HEK293 (cell line): Measurements from ENCODE around the gene SKI.

Experiments used
- CTCF ChIA-PET: fragments of 350-600 bp; formaldehyde crosslinking; extraction: SDS; loops from one replicate; lab custom pipeline; 2021; ENCODE audit warnings: antibody characterized with exemption; lab: Yijun Ruan, JAX
- POLR2A ChIA-PET: fragments of 300-600 bp; formaldehyde crosslinking; extraction: SDS; loops from one replicate; lab custom pipeline; 2020; ENCODE audit warnings: antibody characterized with exemption, inconsistent platforms; lab: Yijun Ruan, JAX
- H3K27ac ChIP-seq: fragments of 200-500 bp; sonication (Bioruptor generic); 2 replicates; pipeline ENCODE4 v1.5.1; 2014; ENCODE audit warnings: low read depth, low read length, control low read depth, inconsistent platforms; ENCODE audit errors: extremely low read depth
- H3K36me3 ChIP-seq, 2 experiments: fragments of 200-500 bp in 1 of 2; sonication (Bioruptor generic) in 1 of 2; 1 replicate in 1 of 2; 2 replicates in 1 of 2; pipeline ENCODE4 v1.5.1; 2014 to 2017; ENCODE audit warnings: inconsistent platforms in 2 of 2, low read length in 2 of 2; ENCODE audit not compliant: control insufficient read depth in 2 of 2, insufficient read depth in 1 of 2
- H3K4me1 ChIP-seq: fragments of 200-500 bp; sonication (Bioruptor generic); 2 replicates; pipeline ENCODE4 v1.5.1; 2014; ENCODE audit warnings: mild to moderate bottlenecking, low read length, inconsistent platforms; ENCODE audit not compliant: control insufficient read depth, insufficient read depth
- H3K4me3 ChIP-seq: 2 replicates; pipeline ENCODE4 v1.5.1; 2011; ENCODE audit warnings: low read depth, mild to moderate bottlenecking, control low read depth, low read length, moderate library complexity
- H3K9me3 ChIP-seq: fragments of 200-500 bp; sonication (Bioruptor generic); 2 replicates; pipeline ENCODE4 v1.5.1; 2014; ENCODE audit warnings: low read depth, low read length, inconsistent platforms; ENCODE audit not compliant: control insufficient read depth, insufficient read depth
- EGR2 ChIP-seq: fragments of 450-650 bp; formaldehyde crosslinking; IDR thresholded peaks from 2 replicates; pipeline ENCODE4 v1.5.1; 2016; ENCODE audit warnings: low read depth, missing biosample characterization, missing genetic modification characterization
- GFI1B ChIP-seq: fragments of 450-650 bp; formaldehyde crosslinking; IDR thresholded peaks from 2 replicates; pipeline ENCODE4 v1.5.1; 2016; ENCODE audit warnings: missing biosample characterization, missing genetic modification characterization
- GLIS1 ChIP-seq: fragments of 450-650 bp; formaldehyde crosslinking; IDR thresholded peaks from 2 replicates; pipeline ENCODE4 v1.5.1; 2016; ENCODE audit warnings: missing biosample characterization, missing genetic modification characterization
- KLF1 ChIP-seq: fragments of 450-650 bp; formaldehyde crosslinking; IDR thresholded peaks from 2 replicates; pipeline ENCODE4 v1.5.1; 2016; ENCODE audit warnings: missing biosample characterization, missing genetic modification characterization
- KLF8 ChIP-seq: fragments of 450-650 bp; formaldehyde crosslinking; IDR thresholded peaks from 2 replicates; pipeline ENCODE4 v1.5.1; 2016; ENCODE audit warnings: missing biosample characterization, missing genetic modification characterization
- PBX3 ChIP-seq: sonication (generic); formaldehyde crosslinking; IDR thresholded peaks from 2 replicates; pipeline ENCODE4 v1.8.1; 2022; ENCODE audit warnings: mild to moderate bottlenecking, moderate library complexity, missing genetic modification reagents
- RBAK ChIP-seq: fragments of 450-650 bp; formaldehyde crosslinking; IDR thresholded peaks from 2 replicates; pipeline ENCODE4 v1.5.1; 2016; ENCODE audit warnings: missing biosample characterization, missing genetic modification characterization
- YY1 ChIP-seq: fragments of 450-650 bp; formaldehyde crosslinking; IDR thresholded peaks from 2 replicates; pipeline ENCODE4 v1.5.1; 2018; ENCODE audit warnings: missing biosample characterization, missing genetic modification characterization
- ZBTB17 ChIP-seq: fragments of 450-650 bp; formaldehyde crosslinking; IDR thresholded peaks from 2 replicates; pipeline ENCODE4 v1.5.1; 2016; ENCODE audit warnings: missing biosample characterization, missing genetic modification characterization
- ZBTB48 ChIP-seq: fragments of 450-650 bp; formaldehyde crosslinking; IDR thresholded peaks from 2 replicates; pipeline ENCODE4 v1.5.1; 2016; ENCODE audit warnings: missing biosample characterization, missing genetic modification characterization
- ZEB2 ChIP-seq: fragments of 450-650 bp; formaldehyde crosslinking; IDR thresholded peaks from 2 replicates; pipeline ENCODE4 v1.5.1; 2016; ENCODE audit warnings: missing biosample characterization, missing genetic modification characterization
- ZFHX2 ChIP-seq: fragments of 450-650 bp; formaldehyde crosslinking; conservative IDR thresholded peaks from 2 replicates; pipeline ENCODE4 v1.5.1; 2016; ENCODE audit warnings: missing biosample characterization, missing genetic modification characterization
- ZFP3 ChIP-seq: fragments of 450-650 bp; formaldehyde crosslinking; IDR thresholded peaks from 2 replicates; pipeline ENCODE4 v1.5.1; 2016; ENCODE audit warnings: low read depth, missing biosample characterization, missing genetic modification characterization
- ZFP41 ChIP-seq: fragments of 450-650 bp; formaldehyde crosslinking; IDR thresholded peaks from 2 replicates; pipeline ENCODE4 v1.5.1; 2016; ENCODE audit warnings: missing biosample characterization, missing genetic modification characterization, borderline replicate concordance
- ZNF169 ChIP-seq: fragments of 450-650 bp; formaldehyde crosslinking; IDR thresholded peaks from 2 replicates; pipeline ENCODE4 v1.5.1; 2016; ENCODE audit warnings: missing biosample characterization, missing genetic modification characterization
- ZNF274 ChIP-seq, 2 experiments: fragments of 200-500 bp in 1 of 2; fragments of 450-650 bp in 1 of 2; sonication (Bioruptor generic) in 1 of 2; formaldehyde crosslinking in 1 of 2; IDR thresholded peaks; 2 replicates each; pipeline versions ENCODE4 v1.5.1 to v1.6.1; 2014 to 2016; ENCODE audit warnings: borderline replicate concordance in 1 of 2, inconsistent platforms in 1 of 2, low read length in 1 of 2, missing biosample characterization in 1 of 2, missing genetic modification characterization in 1 of 2
- ZNF302 ChIP-seq: fragments of 450-650 bp; formaldehyde crosslinking; IDR thresholded peaks from 2 replicates; pipeline ENCODE4 v1.5.1; 2016; ENCODE audit warnings: missing biosample characterization, missing genetic modification characterization, low read depth
- ZNF350 ChIP-seq: fragments of 450-650 bp; formaldehyde crosslinking; IDR thresholded peaks from 2 replicates; pipeline ENCODE4 v1.5.0; 2017; ENCODE audit warnings: missing biosample characterization, mild to moderate bottlenecking, missing genetic modification characterization
- ZNF391 ChIP-seq: fragments of 450-650 bp; formaldehyde crosslinking; IDR thresholded peaks from 2 replicates; pipeline ENCODE4 v1.5.1; 2016; ENCODE audit warnings: low read depth, missing biosample characterization, missing genetic modification characterization, borderline replicate concordance
- ZNF830 ChIP-seq: fragments of 450-650 bp; IDR thresholded peaks from 2 replicates; pipeline ENCODE4 v1.5.0; 2018; ENCODE audit warnings: missing biosample characterization, missing genetic modification characterization, low read depth, mild to moderate bottlenecking, moderate library complexity
- ZSCAN23 ChIP-seq: fragments of 450-650 bp; formaldehyde crosslinking; IDR thresholded peaks from 2 replicates; pipeline ENCODE4 v1.5.1; 2016; ENCODE audit warnings: missing biosample characterization, missing genetic modification characterization
- TF ChIP-seq, protein P1 (sequence below): fragments of 450-650 bp; formaldehyde crosslinking; IDR thresholded peaks from 2 replicates; pipeline ENCODE4 v1.5.1; 2016; ENCODE audit warnings: missing biosample characterization, missing genetic modification characterization
- TF ChIP-seq, protein P2 (sequence below): fragments of 450-650 bp; formaldehyde crosslinking; IDR thresholded peaks from 2 replicates; pipeline ENCODE4 v1.5.1; 2016; ENCODE audit warnings: missing biosample characterization, missing genetic modification characterization
- TF ChIP-seq, protein P3 (sequence below): fragments of 450-650 bp; formaldehyde crosslinking; IDR thresholded peaks from 2 replicates; pipeline ENCODE4 v1.5.1; 2016; ENCODE audit warnings: missing biosample characterization, missing genetic modification characterization

SKI gene

DNA sequence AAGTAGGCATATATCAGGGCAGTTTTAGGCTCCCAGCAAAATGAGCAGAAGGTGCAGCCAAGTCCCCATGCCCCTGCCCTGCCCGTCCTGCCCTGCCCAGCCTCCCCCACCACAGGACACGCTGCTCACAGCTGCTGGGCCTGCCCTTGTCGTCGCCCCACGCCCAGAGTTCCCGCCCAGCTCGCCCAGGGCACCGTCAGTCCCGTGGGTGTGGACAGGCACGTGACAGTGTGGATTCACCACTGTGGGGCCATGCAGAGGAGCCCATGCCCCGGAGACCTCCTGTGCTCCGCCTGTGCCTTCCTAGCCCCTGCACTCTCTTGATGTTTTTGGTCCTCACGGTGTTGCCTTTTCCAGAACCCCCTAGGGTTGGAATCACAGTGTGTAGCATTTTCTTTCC, 40.5 kb upstream of the SKI start:
- POLR2A ChIA-PET, result no interaction called here
- Histone ChIP-seq H3K36me3 (peaks cover 0 to 64% of the 10 kb centered on the region in 2 experiments; a peak in 2 of 3 replicates), H3K9me3 (no peaks in the 10 kb centered on the region), H3K4me1 (no peaks in the 10 kb centered on the region), H3K27ac (no peak overlapping the region), H3K4me3 (no peak overlapping the region)
- CTCF ChIA-PET, result interaction anchor here (0.7 kb wide), 1 partner anchor 276 kb away, joined by 3 read pairs; no protein-coding TSS in a partner anchor
- TF ChIP-seq, protein P1, sequence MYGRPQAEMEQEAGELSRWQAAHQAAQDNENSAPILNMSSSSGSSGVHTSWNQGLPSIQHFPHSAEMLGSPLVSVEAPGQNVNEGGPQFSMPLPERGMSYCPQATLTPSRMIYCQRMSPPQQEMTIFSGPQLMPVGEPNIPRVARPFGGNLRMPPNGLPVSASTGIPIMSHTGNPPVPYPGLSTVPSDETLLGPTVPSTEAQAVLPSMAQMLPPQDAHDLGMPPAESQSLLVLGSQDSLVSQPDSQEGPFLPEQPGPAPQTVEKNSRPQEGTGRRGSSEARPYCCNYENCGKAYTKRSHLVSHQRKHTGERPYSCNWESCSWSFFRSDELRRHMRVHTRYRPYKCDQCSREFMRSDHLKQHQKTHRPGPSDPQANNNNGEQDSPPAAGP (tag by site-specific recombination), result peak; percentile 50; the same call in 1 of the 2 replicates
- no peak for TF ChIP-seq GLIS1 (tag by site-specific recombination)
- no peak for TF ChIP-seq ZNF391 (tag by site-specific recombination)
- TF ChIP-seq KLF8, result no peak
- no peak for TF ChIP-seq ZBTB17 (tag by site-specific recombination)
- TF ChIP-seq KLF1 (tag by site-specific recombination), result peak; percentile 95
- TF ChIP-seq EGR2 (tag by site-specific recombination), result 0 out of 2 replicates have a peak, but pooled peaks have one; percentile 27
- no peak for TF ChIP-seq ZFP3 (tag by site-specific recombination)
- TF ChIP-seq, protein P2, sequence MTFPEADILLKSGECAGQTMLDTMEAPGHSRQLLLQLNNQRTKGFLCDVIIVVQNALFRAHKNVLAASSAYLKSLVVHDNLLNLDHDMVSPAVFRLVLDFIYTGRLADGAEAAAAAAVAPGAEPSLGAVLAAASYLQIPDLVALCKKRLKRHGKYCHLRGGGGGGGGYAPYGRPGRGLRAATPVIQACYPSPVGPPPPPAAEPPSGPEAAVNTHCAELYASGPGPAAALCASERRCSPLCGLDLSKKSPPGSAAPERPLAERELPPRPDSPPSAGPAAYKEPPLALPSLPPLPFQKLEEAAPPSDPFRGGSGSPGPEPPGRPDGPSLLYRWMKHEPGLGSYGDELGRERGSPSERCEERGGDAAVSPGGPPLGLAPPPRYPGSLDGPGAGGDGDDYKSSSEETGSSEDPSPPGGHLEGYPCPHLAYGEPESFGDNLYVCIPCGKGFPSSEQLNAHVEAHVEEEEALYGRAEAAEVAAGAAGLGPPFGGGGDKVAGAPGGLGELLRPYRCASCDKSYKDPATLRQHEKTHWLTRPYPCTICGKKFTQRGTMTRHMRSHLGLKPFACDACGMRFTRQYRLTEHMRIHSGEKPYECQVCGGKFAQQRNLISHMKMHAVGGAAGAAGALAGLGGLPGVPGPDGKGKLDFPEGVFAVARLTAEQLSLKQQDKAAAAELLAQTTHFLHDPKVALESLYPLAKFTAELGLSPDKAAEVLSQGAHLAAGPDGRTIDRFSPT (tag by site-specific recombination), result no peak
- no peak for TF ChIP-seq RBAK (tag by site-specific recombination)
- TF ChIP-seq ZNF274 (IDR thresholded peaks at IDR 0.05; ENCODE audit: low read length), result no peak
- TF ChIP-seq ZNF274 (tag by site-specific recombination; IDR thresholded peaks at IDR 0.05; ENCODE audit: borderline replicate concordance), result no peak
- no peak for TF ChIP-seq ZNF350 (tag by site-specific recombination)
- no peak for TF ChIP-seq PBX3 (CRISPR knock-in tag)
- TF ChIP-seq ZEB2 (tag by site-specific recombination), result no peak
- TF ChIP-seq ZBTB48 (tag by site-specific recombination), result no peak
- TF ChIP-seq GFI1B (tag by site-specific recombination), result no peak
- TF ChIP-seq ZFHX2, result peak; percentile 37; the same call in 1 of the 2 replicates
- TF ChIP-seq ZNF830 (tag by site-specific recombination), result no peak
- no peak for TF ChIP-seq ZNF302 (tag by site-specific recombination)
- no peak for TF ChIP-seq ZFP41 (tag by site-specific recombination)
- no peak for TF ChIP-seq ZNF169 (tag by site-specific recombination)
- TF ChIP-seq YY1 (tag by site-specific recombination), result no peak
- TF ChIP-seq, protein P3, sequence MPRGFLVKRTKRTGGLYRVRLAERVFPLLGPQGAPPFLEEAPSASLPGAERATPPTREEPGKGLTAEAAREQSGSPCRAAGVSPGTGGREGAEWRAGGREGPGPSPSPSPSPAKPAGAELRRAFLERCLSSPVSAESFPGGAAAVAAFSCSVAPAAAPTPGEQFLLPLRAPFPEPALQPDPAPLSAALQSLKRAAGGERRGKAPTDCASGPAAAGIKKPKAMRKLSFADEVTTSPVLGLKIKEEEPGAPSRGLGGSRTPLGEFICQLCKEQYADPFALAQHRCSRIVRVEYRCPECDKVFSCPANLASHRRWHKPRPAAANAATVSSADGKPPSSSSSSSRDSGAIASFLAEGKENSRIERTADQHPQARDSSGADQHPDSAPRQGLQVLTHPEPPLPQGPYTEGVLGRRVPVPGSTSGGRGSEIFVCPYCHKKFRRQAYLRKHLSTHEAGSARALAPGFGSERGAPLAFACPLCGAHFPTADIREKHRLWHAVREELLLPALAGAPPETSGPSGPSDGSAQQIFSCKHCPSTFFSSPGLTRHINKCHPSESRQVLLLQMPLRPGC (tag by site-specific recombination), result no peak
- TF ChIP-seq ZSCAN23, result no peak
